ENCODE results near the gene SKOR2.

The SKOR2 gene

DNA sequence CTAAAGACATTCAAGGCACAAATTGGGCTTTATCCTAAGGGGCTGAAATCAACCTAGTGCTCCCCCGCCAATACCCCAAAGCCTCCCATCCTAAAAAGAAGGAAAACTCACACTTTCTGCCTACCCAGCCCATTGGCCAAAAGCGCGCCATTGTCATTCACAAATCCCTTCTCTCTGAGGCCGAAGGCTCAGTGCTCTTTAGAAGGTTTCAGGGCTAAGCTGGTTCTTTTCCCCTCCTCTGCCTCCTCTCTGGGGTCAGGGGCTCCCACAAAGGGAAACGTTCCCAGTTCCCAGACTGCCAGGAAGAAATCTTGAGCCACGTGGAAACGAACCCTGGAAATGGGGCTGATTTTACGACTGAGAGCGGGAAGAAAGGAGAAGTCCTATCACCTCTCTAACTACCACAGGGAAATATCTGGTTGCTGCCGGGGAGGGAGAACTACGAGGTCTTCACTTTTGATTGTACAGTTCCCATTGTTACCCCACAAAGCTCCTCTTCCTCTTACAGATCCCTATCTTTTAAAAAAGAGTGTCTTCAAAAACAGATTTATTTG lies 1.7 kb upstream of the SKOR2 start:
- TF ChIP-seq, protein P1, sequence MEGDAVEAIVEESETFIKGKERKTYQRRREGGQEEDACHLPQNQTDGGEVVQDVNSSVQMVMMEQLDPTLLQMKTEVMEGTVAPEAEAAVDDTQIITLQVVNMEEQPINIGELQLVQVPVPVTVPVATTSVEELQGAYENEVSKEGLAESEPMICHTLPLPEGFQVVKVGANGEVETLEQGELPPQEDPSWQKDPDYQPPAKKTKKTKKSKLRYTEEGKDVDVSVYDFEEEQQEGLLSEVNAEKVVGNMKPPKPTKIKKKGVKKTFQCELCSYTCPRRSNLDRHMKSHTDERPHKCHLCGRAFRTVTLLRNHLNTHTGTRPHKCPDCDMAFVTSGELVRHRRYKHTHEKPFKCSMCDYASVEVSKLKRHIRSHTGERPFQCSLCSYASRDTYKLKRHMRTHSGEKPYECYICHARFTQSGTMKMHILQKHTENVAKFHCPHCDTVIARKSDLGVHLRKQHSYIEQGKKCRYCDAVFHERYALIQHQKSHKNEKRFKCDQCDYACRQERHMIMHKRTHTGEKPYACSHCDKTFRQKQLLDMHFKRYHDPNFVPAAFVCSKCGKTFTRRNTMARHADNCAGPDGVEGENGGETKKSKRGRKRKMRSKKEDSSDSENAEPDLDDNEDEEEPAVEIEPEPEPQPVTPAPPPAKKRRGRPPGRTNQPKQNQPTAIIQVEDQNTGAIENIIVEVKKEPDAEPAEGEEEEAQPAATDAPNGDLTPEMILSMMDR (conservative IDR thresholded peaks at IDR 0.05), result no peak
- no peak overlapping the region for H3K27ac ChIP-seq

DNA sequence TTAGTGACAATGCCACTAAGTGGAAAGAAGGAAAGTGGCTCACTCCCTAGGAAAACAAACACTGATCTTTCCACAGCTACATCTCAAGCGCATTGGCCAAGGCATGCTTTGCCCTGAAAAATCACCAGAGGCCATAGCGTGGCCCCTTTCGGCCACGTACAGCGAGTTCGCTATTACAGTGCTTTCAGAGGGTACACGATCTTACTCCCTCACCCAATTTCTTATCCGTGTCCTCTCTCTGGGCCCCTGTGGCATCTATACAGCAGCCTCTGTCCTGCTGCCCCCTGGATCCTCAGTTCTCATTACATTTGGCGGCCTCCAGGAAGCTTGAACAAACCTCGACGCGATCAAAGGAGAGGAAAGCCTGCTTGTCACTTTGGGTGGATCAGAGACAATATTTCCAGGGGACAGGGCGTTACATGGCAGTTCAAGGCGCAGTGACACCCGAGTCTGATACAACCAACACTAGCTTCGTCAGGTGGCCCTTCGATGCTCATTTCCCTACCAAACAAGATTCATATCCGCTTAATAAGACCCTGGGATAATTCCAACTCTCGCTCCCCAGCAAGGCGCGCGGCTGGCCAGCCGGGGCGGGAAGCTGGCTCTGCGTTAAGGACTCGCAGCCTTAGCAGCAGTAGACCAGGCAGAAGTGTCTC lies 941 bp downstream of the SKOR2 start:
- no peak overlapping the region for H3K27ac ChIP-seq
- TF ChIP-seq, protein P1 (conservative IDR thresholded peaks at IDR 0.05), result no peak

DNA sequence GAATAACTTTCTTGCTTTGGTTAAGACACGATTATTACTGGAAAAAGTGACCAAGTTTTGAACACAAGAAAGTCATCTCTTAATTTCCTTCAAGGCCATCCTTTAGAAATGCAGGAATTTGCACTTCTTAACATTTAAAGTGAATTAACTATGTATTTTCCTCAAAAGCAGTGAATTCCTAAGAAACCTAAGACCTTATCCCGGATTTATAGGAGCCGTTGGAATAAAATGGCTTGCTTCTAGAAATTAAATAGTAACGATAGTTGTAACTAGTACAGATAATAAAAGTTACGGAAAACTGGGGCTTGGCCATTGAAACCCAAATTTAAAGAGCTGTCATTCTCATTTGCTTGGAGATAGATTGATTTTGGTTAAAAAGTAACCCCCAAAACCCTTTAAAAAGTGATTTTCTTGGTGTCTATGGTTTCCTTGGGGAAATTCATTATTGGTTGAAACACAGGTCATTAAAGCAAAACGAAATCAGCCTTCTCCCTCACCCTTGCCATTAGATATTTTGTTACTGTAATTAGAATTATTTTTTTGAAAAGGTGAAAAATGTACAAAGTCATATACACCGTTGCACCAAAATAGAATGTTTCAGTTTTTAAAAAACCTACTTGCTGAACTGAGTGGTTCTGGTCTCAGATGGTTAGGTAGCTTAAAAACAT lies 2.0 kb downstream of the SKOR2 start:
- TF ChIP-seq, protein P1 (conservative IDR thresholded peaks at IDR 0.05), result no peak

DNA sequence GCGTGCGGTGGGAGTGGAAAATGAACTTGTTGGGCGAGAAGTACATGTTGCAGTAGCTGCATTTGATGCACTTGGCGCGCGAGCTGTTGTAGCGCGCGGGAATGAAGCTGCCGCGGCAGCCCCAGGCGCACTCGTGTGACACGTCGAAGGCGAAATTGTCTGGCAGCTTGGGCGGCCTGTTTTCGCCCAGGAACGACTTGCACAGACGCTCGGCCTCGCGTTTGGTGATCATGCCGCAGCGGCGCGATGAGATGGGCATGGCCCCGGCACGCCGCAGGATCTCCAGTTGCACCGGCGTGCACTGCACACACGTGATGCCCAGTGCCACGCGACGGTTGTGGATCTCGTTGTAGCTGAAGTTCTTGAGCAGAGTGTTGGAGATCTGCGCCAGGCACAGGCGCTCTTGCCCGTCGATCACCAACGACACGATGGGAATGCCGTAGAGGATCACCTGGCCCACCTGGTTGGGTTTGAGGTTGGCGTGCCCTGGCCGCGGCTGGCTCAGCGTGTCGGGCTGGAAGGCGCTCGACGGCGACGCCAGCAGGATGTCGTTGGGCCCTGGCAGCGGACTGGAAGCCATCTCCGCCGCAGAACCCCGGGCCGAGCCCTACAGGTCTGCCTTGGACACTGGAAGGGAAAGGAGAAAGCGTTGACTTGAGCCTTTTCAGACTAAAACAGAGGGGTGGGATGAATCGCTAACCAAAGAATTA lies 2.7 kb downstream of the SKOR2 start:
- TF ChIP-seq, protein P1 (conservative IDR thresholded peaks at IDR 0.05), result no peak
- no peak overlapping the region for H3K27ac ChIP-seq

More for the DNA sequence above, 2.0 kb downstream of the SKOR2 start:
- no peak overlapping the region for H3K27ac ChIP-seq

DNA sequence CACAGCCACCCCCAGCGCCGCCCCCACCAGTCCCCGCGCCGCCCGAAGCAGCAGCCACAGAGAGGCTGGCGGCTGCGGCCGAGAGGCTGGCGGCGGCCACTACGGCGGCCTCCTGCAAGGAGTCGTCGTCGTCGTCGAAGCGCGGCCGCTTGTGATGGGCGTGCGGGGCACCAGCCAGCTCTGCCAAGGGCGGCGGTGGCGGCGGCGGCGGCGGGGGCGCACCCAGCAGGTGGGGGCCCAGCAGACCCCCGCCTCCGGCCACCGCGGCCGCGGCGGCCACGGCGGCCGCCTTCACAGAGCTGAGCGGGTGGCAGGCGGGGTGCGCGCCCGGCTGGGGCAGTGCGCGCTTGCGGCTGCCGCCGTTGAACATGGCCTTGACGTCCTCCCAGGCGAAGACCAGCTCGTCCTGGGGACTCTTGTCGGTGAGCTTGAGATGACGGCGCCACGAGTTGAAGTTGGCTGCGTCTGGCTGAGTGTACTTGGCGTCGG lies 3.3 kb downstream of the SKOR2 start:
- TF ChIP-seq, protein P1 (conservative IDR thresholded peaks at IDR 0.05), result no peak
- H3K27ac ChIP-seq, result no peak overlapping the region

DNA sequence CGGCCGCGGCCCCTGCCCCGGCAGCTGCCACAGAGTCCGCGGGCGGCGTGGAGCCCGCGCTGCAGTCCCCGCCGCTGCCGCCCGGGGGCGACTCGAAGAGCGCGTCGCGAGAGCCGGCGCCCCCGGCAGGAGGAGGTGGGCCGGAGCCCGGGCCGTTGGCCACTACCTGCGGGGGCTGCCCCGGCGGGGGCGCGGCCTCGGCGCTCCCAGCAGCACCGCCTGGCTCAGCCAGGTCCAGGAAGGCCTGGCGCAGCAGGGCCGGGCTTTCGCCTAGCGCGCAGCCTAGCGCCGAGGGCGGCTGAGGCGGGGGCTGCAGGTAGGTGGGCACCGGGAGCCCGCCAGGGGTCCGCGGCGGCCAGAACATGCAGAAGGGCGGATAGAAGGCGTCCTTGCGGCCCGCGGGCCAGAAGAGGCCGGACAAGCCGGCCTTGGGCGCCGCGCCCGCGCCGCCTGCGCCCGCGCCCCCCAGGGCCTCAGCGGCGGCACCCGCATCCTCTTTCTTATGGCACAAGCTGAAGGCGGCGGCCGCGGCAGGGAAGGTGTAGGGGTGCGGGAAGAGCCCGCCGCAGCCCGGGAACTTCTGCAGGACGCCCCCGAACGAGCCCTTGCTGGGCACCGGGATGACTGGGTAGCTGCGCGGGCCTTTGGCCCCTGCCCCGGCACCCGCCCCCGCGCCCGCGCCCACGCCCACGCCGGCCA lies 3.9 kb downstream of the SKOR2 start:
- no peak overlapping the region for H3K27ac ChIP-seq
- TF ChIP-seq, protein P1 (conservative IDR thresholded peaks at IDR 0.05), result no peak
